Vagina (tissue), 2 donors: Measurements from ENCODE around the gene KIAA0753.

Experiments used
- CTCF ChIP-seq, 3 experiments: fragments of 450-650 bp in 2 of 3; fragments of 200-600 bp in 1 of 3; sonication (generic) in 1 of 3; IDR thresholded peaks; one replicate each; pipeline ENCODE4 v1.5.1; 2017 to 2019; ENCODE audit warnings: antibody characterized with exemption in 3 of 3, mild to moderate bottlenecking in 2 of 3, moderate library complexity in 2 of 3
- POLR2A ChIP-seq, 2 donors: fragments of 450-650 bp; IDR thresholded peaks; one replicate each; pipeline ENCODE4 v1.6.1; 2017; ENCODE audit warnings: antibody characterized with exemption in 2 of 2, mild to moderate bottlenecking in 2 of 2, moderate library complexity in 2 of 2
- POLR2AphosphoS5 ChIP-seq, 2 donors: sonication (generic); formaldehyde crosslinking; IDR thresholded peaks; one replicate each; pipeline ENCODE4 v1.9.0; 2017; ENCODE audit warnings: antibody characterized with exemption in 2 of 2, mild to moderate bottlenecking in 2 of 2, low read depth in 1 of 2; ENCODE audit not compliant: insufficient read depth in 1 of 2

- TF ChIP-seq CTCF (IDR thresholded peaks at IDR 0.05), result no peak
- no peak for TF ChIP-seq POLR2A (IDR thresholded peaks at IDR 0.05)
- no peak for TF ChIP-seq POLR2AphosphoS5 (IDR thresholded peaks at IDR 0.05; ENCODE audit: insufficient read depth in 1 of 2, low read depth in 1 of 2)
Measured at GRCh38 chr17:6580625-6581024, 59.9 kb downstream of the KIAA0753 start.
